ENCODE data around the gene YEATS2.

- TF ChIP-seq CTCF (IDR thresholded peaks at IDR 0.05) (peak in 4 of 6 experiments; percentile 15 to 31 (median 23)), POLR2A (IDR thresholded peaks at IDR 0.05) (no peak)
Measured at GRCh38 chr3:183825456-183826161, 128.0 kb downstream of the YEATS2 start, which contains the start of gene MAP6D1.
